HL-60 (cell line): ENCODE data around the gene KMT2C.

Experiments
- DNase-seq, 2 experiments: peaks; one replicate each; pipeline ENCODE4 v3.0.0-alpha.2; 2010 to 2020; ENCODE audit warnings: low read depth in 1 of 2, low spot score in 1 of 2
- H3K27ac ChIP-seq: fragments of 250-450 bp; sonication (Bioruptor Pico); replicated peaks from 2 replicates; pipeline ENCODE4 v1.5.1; 2020; ENCODE audit warnings: mild to moderate bottlenecking, moderate library complexity
- H3K27me3 ChIP-seq: fragments of 250-450 bp; sonication (Bioruptor Pico); 2 replicates; pipeline ENCODE4 v1.5.1; 2021; ENCODE audit warnings: mild to moderate bottlenecking, moderate library complexity; ENCODE audit not compliant: insufficient read depth, poor library complexity, severe bottlenecking
- H3K4me3 ChIP-seq: replicated peaks from 2 replicates; pipeline ENCODE4 v1.5.1; 2011; ENCODE audit warnings: mild to moderate bottlenecking, control low read depth, low read length; ENCODE audit not compliant: insufficient read depth
- GABPA ChIP-seq: IDR thresholded peaks from 2 replicates; pipeline ENCODE4 v1.6.1; 2012; ENCODE audit warnings: low read depth
- POLR2AphosphoS5 ChIP-seq: IDR thresholded peaks from 2 replicates; pipeline ENCODE4 v1.6.1; 2012; ENCODE audit warnings: low read depth
- SPI1 ChIP-seq: IDR thresholded peaks from 2 replicates; pipeline ENCODE4 v1.6.1; 2012; ENCODE audit warnings: low read depth, mild to moderate bottlenecking, borderline replicate concordance
- TF ChIP-seq, protein P1 (sequence below): IDR thresholded peaks from one replicate; pipeline ENCODE4 v1.5.1; 2011; ENCODE audit warnings: low read length, control low read depth, inconsistent platforms; ENCODE audit not compliant: insufficient read depth
- TF ChIP-seq, protein P2 (sequence below): IDR thresholded peaks from 2 replicates; pipeline ENCODE4 v1.6.1; 2012; ENCODE audit warnings: low read depth; ENCODE audit not compliant: insufficient replicate concordance

The KMT2C gene

DNA sequence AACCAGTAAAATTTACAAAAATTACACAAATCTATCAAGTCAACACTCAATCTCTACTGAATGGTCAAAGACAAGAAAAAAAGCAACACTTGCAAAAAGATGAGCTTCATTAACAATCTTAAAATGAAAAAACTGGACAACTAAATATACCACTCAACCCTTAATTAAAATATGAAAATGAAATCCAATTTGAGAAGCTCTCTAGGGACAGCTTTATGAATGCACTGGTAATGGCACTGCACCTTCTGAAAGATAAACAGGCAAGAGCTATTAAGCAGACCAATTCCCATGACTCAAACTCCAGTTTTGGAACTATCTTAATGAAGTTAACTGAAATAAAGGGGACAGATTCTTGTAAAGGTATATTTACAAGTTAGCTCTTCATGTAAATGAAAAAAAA is 274.6 kb downstream of the KMT2C start:
- Histone ChIP-seq H3K27ac (no peak overlapping the region), H3K4me3 (no peak overlapping the region), H3K27me3 (no peaks in the 10 kb centered on the region)
- TF ChIP-seq SPI1 (no peak), GABPA (no peak), POLR2AphosphoS5 (no peak)
- TF ChIP-seq, protein P1, sequence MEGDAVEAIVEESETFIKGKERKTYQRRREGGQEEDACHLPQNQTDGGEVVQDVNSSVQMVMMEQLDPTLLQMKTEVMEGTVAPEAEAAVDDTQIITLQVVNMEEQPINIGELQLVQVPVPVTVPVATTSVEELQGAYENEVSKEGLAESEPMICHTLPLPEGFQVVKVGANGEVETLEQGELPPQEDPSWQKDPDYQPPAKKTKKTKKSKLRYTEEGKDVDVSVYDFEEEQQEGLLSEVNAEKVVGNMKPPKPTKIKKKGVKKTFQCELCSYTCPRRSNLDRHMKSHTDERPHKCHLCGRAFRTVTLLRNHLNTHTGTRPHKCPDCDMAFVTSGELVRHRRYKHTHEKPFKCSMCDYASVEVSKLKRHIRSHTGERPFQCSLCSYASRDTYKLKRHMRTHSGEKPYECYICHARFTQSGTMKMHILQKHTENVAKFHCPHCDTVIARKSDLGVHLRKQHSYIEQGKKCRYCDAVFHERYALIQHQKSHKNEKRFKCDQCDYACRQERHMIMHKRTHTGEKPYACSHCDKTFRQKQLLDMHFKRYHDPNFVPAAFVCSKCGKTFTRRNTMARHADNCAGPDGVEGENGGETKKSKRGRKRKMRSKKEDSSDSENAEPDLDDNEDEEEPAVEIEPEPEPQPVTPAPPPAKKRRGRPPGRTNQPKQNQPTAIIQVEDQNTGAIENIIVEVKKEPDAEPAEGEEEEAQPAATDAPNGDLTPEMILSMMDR, result no peak
- TF ChIP-seq, protein P2, sequence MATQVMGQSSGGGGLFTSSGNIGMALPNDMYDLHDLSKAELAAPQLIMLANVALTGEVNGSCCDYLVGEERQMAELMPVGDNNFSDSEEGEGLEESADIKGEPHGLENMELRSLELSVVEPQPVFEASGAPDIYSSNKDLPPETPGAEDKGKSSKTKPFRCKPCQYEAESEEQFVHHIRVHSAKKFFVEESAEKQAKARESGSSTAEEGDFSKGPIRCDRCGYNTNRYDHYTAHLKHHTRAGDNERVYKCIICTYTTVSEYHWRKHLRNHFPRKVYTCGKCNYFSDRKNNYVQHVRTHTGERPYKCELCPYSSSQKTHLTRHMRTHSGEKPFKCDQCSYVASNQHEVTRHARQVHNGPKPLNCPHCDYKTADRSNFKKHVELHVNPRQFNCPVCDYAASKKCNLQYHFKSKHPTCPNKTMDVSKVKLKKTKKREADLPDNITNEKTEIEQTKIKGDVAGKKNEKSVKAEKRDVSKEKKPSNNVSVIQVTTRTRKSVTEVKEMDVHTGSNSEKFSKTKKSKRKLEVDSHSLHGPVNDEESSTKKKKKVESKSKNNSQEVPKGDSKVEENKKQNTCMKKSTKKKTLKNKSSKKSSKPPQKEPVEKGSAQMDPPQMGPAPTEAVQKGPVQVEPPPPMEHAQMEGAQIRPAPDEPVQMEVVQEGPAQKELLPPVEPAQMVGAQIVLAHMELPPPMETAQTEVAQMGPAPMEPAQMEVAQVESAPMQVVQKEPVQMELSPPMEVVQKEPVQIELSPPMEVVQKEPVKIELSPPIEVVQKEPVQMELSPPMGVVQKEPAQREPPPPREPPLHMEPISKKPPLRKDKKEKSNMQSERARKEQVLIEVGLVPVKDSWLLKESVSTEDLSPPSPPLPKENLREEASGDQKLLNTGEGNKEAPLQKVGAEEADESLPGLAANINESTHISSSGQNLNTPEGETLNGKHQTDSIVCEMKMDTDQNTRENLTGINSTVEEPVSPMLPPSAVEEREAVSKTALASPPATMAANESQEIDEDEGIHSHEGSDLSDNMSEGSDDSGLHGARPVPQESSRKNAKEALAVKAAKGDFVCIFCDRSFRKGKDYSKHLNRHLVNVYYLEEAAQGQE, result no peak
- no peak for DNase-seq

DNA sequence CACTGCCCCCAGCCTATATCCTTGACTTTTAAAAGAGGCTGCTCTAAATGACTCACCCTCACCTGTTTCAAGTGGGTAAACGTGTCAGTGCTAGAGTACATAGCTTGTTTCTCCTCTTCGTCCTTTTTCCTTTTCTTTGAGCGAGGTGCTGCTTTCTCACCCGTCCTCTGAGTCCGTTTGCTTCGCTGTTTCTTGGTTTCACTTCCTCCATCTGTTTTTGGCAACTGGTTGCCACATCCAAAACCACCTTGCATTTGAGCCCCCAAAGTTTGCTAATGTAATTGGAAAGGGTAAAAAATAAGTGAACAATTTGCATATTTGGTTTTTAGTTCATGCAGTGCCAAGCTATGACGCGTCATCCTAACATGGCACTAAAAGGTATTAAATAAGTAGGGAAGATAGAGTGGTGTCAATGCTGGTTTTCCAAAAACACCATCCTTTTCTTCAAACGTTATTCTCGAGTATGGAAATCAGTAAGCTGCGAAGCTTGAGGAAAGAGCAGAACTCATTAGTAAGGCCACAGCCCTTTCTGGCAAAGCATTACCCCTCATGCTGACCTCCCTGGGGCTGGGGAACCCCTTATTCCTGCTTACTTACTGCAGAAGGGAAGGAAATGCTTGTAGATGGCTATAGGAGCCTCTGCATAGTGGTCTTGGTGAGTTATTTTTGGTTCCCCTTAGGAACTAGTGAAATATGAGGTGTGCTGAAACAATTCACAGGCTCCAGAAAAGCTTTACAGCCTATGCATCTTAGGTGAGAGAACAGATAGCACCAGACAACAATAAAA is 276.8 kb downstream of the KMT2C start:
- H3K4me3 ChIP-seq, result no peak overlapping the region

DNA sequence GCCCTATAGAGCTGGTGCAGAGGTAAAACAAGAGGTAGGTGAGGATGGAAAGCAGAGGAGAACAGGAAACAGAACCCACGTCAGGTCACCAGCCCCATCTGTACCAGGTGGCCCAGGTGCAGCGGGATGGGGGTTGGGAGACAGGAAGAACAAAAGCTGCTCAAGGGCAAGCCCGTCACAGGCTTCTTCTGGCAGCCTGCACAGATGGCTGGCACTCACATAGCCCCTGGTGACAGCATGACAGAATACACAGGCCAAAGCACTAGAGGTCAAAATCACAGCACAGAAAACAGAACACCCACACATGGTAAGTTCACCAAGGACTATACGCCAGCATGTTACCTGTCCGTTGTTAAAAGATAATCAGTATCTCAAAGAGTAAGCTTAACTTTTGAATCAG is 283.5 kb downstream of the KMT2C start:
- Histone ChIP-seq H3K27me3 (no peaks in the 10 kb centered on the region), H3K27ac (no peak overlapping the region), H3K4me3 (no peak overlapping the region)
- TF ChIP-seq GABPA (no peak), SPI1 (no peak), POLR2AphosphoS5 (no peak)
- TF ChIP-seq, protein P2, result no peak
- TF ChIP-seq, protein P1, result no peak
- DNase-seq, result no peak

More for the DNA sequence above, 276.8 kb downstream of the KMT2C start:
- H3K27me3 ChIP-seq, result no peaks in the 10 kb centered on the region
- peak; percentile 25 to 28 for DNase-seq
- peak overlapping the region; percentile 9; the same call in 1 of the 2 replicates for H3K27ac ChIP-seq
- TF ChIP-seq SPI1 (no peak), GABPA (no peak), POLR2AphosphoS5 (no peak; the same call in 1 of the 2 replicates)
- TF ChIP-seq, protein P2, result no peak
